T-helper 17 cell (primary cell): Measurements from ENCODE around the gene LYRM4. TPM values are rescaled to one million over a fixed set of nuclear protein-coding genes. Genes with fewer than 3 reads are reported as not detected.

Source experiments
- ATAC-seq: fragments of 150-1000 bp; cut with Tn5 transposase; 2 replicates; pipeline ENCODE4 v1.10.0; 2021; ENCODE audit warnings: mild to moderate bottlenecking, moderate library complexity
- DNase-seq, 3 donors: peaks; one replicate each; pipeline versions ENCODE4 v3.0.0 to v3.0.0-alpha.2; 2020 to 2021
- H3K9me3 ChIP-seq: one replicate; pipeline ENCODE4 v1.7.0; 2013; ENCODE audit warnings: low read length, mild to moderate bottlenecking; ENCODE audit not compliant: control insufficient read depth, poor library complexity, severe bottlenecking
- H3K27ac Mint-ChIP-seq: one replicate; pipeline ENCODE4 v1.8.0; 2022; ENCODE audit warnings: mild to moderate bottlenecking, moderate library complexity, mixed read lengths
- H3K27me3 Mint-ChIP-seq: one replicate; pipeline ENCODE4 v1.8.0; 2022; ENCODE audit warnings: mixed read lengths
- H3K36me3 Mint-ChIP-seq: one replicate; pipeline ENCODE4 v1.8.0; 2022; ENCODE audit warnings: low read depth, mixed read lengths
- H3K4me1 Mint-ChIP-seq: one replicate; pipeline ENCODE4 v1.8.0; 2022; ENCODE audit warnings: mild to moderate bottlenecking, mixed read lengths
- H3K4me3 Mint-ChIP-seq: one replicate; pipeline ENCODE4 v1.8.0; 2022; ENCODE audit warnings: mild to moderate bottlenecking, moderate library complexity, mixed read lengths
- total RNA-seq, 4 donors: library from RNA in 2 of 4; stranded (reverse) in 2 of 4; gene quantifications; one replicate each; pipeline ENCODE4 v1.2.3 and lab custom pipeline; 2022 to 2026

The LYRM4 gene
- total RNA-seq, 2 donors from 2014 or later = 14.6 to 19.2 TPM

DNA sequence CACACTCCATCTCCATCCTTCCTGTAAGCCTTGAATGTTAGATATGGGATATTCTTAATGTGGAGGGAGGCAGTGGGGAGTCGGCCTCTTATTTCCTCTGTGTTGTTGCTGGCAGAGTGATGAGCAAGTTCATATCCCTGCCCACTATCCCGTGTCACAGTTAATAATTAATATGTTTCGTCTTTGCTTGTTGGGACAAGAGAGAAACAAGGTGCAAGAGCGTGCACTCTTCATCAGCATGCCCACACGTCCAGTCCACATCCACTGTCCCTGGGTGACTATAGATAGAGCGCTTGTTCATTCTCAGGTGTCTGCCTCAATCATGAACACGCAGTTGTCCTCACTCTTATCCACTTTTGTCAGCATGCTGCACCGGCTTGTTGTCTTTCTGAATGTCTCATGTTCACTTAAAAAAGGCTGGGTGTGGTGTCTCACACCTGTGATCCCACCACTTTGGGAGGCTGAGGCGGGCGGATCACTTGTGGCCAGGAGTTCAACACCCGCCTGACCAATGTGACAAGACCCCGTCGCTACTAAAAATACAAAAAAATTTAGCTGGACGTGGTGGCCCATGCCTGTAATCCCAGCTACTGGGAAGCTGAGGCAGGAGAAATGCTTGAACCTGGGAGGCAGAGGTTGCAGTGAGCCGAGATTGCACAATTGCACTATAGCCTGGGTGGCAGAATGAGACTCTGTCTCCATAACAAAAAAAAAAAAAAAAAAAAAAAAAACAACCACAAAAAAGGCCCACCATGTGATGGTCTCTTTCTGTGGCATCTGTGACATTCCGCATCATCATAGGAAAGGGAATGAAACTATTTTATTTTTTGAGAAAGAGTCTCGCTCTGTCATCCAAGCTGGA lies 141.4 kb downstream of the LYRM4 start:
- Mint-ChIP-seq H3K27me3 (no peaks in the 10 kb centered on the region), H3K36me3 (no peaks in the 10 kb centered on the region), H3K4me1 (no peaks in the 10 kb centered on the region), H3K27ac (no peak overlapping the region), H3K4me3 (no peak overlapping the region)
- no peak for ATAC-seq
- no peaks in the 10 kb centered on the region for H3K9me3 ChIP-seq
- DNase-seq = no peak

DNA sequence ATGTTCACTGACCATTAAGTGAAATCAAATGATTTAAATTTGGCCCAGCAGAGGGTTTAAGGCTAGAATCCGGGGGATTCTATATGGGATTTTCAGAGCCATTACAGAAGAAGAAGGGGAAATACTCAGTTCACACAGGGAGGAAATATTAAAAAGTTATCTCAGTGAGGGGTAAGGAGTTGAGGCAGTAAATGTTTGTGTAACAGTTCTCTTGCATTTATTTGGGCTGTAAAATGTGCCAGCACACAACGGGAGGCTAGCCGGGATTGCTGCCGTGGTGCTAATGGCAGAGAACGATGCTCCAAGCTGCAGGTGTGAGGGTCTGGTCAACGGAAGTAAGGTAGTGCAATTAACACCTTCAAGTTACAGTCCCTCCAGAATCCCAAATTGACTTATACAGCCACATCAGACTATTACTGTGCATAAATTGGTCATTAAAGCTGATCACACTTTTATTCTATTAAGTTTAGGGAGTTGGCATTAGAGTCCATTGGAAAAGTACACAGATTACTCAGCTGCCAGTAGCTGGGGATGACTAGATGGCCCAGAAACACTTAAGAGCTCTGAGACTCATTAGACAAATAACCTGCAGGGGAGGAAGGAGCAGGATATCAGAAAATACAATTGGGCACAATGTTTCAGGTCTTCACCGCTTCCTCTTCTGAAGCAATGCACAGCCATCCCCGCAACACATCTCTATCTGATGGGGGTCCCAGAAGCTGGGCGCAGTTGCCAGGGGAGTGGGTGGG lies 144.3 kb downstream of the LYRM4 start:
- no peaks in the 10 kb centered on the region for H3K27me3 Mint-ChIP-seq
- H3K27ac Mint-ChIP-seq = no peak overlapping the region
- no peaks in the 10 kb centered on the region for H3K4me1 Mint-ChIP-seq
- no peaks in the 10 kb centered on the region for H3K9me3 ChIP-seq
- peaks cover 5% of the 10 kb centered on the region for H3K36me3 Mint-ChIP-seq
- H3K4me3 Mint-ChIP-seq = no peak overlapping the region
- no peak for DNase-seq
- ATAC-seq = no peak

DNA sequence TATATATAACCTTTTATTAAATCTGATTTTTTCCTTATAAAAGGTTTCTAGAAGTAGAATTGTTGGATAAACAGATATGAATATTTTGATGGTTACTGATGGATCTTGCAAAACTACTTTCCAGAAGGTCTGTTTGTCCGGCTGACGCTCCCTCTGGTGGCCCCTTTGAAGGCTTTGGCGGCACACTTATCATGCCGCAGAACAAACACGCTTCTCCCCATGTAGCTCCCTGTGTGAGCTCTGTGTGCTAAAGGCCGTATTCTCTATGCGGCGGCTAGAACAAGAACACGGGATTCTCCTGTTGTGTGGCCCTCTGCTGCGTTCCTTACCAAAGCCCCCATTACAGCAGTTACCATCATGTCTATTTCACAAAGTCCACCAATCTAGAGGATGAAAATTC lies 145.6 kb downstream of the LYRM4 start:
- ATAC-seq = no peak
- H3K4me3 Mint-ChIP-seq = no peak overlapping the region
- H3K27ac Mint-ChIP-seq = no peak overlapping the region
- no peaks in the 10 kb centered on the region for H3K27me3 Mint-ChIP-seq
- H3K36me3 Mint-ChIP-seq = peaks cover 9% of the 10 kb centered on the region
- DNase-seq = no peak
- H3K4me1 Mint-ChIP-seq = no peaks in the 10 kb centered on the region
- H3K9me3 ChIP-seq = no peaks in the 10 kb centered on the region

DNA sequence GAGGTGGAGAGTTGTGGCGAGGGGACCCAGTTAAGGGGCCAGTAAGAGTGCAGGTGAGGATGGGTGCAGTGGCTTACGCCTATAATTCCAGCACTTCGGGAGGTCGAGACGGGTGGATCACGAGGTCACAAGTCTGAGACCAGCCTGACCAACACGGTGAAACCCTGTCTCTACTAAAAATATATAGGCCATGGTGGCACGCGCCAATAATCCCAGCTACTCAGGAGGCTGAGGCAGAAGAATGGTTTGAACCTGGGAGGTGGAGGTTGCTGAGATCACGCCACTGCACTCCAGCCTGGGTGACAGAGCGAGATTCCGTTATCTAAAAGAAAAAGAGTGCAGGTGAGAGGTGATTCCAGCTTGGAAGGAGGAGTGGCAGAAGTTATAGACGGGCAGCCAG lies 147.7 kb downstream of the LYRM4 start:
- no peak overlapping the region for H3K27ac Mint-ChIP-seq

DNA sequence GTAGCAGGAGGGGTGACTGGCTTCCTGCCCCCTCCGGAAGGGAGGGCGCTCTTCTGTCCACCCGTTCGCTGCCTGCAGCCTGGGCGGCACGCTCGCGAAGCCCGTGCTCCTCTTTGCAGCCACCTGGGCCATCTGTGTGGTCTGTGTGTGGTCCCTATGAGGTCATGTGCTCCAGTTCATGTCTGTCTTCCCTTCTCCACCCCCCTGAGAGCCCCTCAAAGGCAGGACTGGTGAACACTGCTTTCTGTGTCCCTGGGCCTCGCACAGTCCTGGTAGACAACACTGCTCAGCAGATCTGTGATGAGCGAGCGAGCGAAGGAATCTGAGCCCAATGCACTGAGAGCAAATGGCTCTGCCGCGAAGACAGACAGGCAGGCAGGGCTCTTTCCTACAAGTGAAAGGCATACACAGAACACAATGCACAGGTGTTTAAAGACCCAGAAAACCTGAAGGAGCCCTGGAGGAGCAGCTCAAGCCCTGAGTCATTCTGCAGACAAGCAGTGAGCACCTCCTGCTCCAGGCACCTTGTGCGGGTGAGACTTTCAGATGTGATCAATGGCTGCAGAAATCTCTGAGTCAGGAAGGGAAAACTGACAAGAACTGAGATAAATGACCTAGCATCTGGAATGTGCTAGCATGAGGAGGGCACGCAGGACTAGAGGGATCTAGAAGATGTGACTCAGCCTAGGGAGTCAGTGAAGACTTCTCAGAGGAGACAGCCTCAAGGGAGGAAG lies 148.5 kb downstream of the LYRM4 start:
- ATAC-seq (no peak), DNase-seq (no peak)
- peaks cover 10% of the 10 kb centered on the region for H3K36me3 Mint-ChIP-seq
- no peak overlapping the region for H3K27ac Mint-ChIP-seq
- no peaks in the 10 kb centered on the region for H3K9me3 ChIP-seq
- H3K27me3 Mint-ChIP-seq = no peaks in the 10 kb centered on the region
- H3K4me1 Mint-ChIP-seq = no peaks in the 10 kb centered on the region
- H3K4me3 Mint-ChIP-seq = no peak overlapping the region

More for the DNA sequence above, 147.7 kb downstream of the LYRM4 start:
- H3K36me3 Mint-ChIP-seq = peaks cover 10% of the 10 kb centered on the region
- no peaks in the 10 kb centered on the region for H3K4me1 Mint-ChIP-seq
- no peak for DNase-seq
- H3K4me3 Mint-ChIP-seq = no peak overlapping the region
- no peaks in the 10 kb centered on the region for H3K9me3 ChIP-seq
- ATAC-seq = no peak
- no peaks in the 10 kb centered on the region for H3K27me3 Mint-ChIP-seq

DNA sequence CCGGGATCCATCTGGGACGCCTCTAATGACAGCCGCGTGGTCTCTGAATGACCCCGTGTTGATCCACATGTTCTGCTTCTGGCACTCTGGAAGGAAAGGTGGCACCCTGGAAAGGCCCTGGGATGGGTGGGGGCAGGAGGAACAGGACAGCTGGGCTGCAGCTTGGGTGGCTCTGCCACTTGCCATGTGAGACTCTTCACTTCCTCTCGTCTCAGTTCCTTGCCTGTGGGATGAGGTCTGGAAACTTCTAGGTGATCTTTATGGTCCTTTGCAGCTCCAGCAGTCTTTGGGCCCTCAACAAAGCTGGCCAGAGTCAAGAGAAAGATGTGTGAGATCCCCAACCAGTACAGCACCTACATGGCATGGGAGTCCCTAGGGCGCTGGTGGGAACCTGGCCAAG lies 149.1 kb downstream of the LYRM4 start:
- H3K27me3 Mint-ChIP-seq = no peaks in the 10 kb centered on the region
- ATAC-seq (no peak), DNase-seq (no peak)
- H3K4me3 Mint-ChIP-seq = no peak overlapping the region
- no peaks in the 10 kb centered on the region for H3K9me3 ChIP-seq
- H3K27ac Mint-ChIP-seq = no peak overlapping the region
- peaks cover 10% of the 10 kb centered on the region for H3K36me3 Mint-ChIP-seq
- H3K4me1 Mint-ChIP-seq = no peaks in the 10 kb centered on the region

DNA sequence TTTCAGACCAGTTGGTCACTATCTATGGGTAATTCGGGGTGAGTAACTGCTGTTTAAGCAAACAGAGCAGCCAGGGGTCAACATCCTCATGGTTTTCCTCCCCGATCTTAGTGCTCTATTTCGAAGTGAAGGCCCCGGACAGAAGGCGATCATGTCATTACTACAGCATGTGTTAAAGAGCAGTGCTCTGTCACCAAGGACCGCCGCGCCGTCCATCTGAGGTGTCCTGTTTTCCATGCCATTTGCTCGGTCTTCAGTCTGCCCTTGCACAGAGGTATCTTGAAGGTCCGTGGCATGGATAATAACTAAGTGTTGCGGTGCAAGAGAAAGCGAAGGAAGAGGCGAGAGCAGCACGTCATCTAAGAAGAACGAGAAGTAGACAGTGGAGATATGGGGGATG lies 150.5 kb downstream of the LYRM4 start:
- Mint-ChIP-seq H3K36me3 (peaks cover 10% of the 10 kb centered on the region), H3K4me3 (peak overlapping the region; percentile 39), H3K4me1 (no peaks in the 10 kb centered on the region), H3K27ac (no peak overlapping the region), H3K27me3 (no peaks in the 10 kb centered on the region)
- no peaks in the 10 kb centered on the region for H3K9me3 ChIP-seq
- ATAC-seq = no peak
- no peak for DNase-seq

DNA sequence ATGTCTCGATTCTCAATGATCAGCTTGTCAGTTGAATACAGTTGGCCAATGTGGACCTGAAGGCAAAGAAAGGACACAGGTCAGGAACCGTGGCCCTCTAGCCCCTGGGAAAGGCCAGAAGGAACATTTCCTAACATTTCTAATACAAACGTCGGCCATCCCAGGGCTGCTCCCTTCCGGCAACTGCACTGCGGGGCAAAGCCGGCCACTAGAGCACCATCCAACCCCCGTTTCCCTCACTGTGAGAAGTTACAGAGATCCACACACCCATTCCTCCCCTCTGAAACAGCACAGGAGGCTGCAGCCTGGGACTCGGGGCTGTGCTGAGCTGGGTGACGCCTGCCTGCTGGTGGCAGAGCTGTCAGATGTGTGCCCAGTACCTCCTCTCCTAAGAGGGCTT lies 151.3 kb downstream of the LYRM4 start:
- no peaks in the 10 kb centered on the region for H3K4me1 Mint-ChIP-seq
- H3K27me3 Mint-ChIP-seq = no peaks in the 10 kb centered on the region

DNA sequence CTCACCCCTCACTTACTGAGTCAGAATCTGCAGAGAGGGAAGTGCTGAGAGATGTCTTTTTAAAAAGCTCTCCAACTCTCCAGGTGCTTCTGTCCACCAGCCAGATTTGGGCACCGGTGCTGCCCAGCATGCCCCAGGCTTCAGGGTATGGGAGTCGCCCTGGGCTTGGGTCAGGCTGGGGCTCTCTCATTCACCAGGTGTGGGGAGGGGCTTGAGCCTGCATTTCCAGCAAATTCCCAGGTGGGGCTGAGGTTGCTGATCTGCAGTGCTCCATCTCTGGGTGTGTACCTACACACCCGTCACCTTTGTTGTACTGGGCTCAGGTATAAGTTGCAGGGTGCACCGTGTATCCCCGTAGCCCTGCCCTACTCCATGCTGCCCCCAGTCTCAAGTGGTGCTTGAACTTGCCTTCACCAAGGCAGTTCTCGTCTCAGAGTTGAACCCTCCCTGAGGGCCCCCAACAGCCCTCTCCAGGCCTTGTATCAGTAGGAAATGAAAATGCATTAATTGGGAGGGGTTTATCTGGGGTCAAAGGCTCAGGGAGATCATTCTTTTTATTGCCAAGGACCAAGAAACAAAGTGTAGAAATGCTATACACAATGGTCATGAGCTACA lies 152.1 kb downstream of the LYRM4 start:
- no peak overlapping the region for H3K27ac Mint-ChIP-seq

More for the DNA sequence above, 151.3 kb downstream of the LYRM4 start:
- peaks cover 10% of the 10 kb centered on the region for H3K36me3 Mint-ChIP-seq
- H3K9me3 ChIP-seq = no peaks in the 10 kb centered on the region
- H3K4me3 Mint-ChIP-seq = no peak overlapping the region
- DNase-seq (no peak), ATAC-seq (no peak)
- H3K27ac Mint-ChIP-seq = no peak overlapping the region

DNA sequence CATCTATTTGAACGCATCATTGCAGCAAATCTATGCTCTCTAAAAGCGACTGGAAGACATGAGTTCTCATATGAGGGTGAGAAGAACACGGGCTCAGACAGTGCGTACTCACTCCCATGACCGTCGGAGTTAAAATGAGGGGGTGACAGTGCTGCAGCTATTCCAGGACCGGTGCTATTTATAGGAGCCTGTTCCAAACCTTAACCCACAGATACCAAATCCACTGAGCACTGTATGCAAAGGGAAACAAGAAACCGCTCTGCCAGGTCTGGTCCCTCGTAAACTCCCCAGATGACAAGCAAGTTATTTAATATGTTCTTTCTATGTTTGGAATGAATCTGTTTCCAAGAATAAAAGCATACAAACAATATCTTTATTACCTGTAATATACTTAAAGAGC lies 152.7 kb downstream of the LYRM4 start:
- H3K27ac Mint-ChIP-seq = no peak overlapping the region
- H3K9me3 ChIP-seq = no peaks in the 10 kb centered on the region
- H3K4me1 Mint-ChIP-seq = no peaks in the 10 kb centered on the region
- DNase-seq (no peak), ATAC-seq (no peak)
- H3K36me3 Mint-ChIP-seq = peaks cover 10% of the 10 kb centered on the region
- H3K4me3 Mint-ChIP-seq = no peak overlapping the region
- H3K27me3 Mint-ChIP-seq = no peaks in the 10 kb centered on the region

More for the DNA sequence above, 152.1 kb downstream of the LYRM4 start:
- no peak overlapping the region for H3K4me3 Mint-ChIP-seq
- no peaks in the 10 kb centered on the region for H3K9me3 ChIP-seq
- H3K27me3 Mint-ChIP-seq = no peaks in the 10 kb centered on the region
- DNase-seq = no peak
- peaks cover 10% of the 10 kb centered on the region for H3K36me3 Mint-ChIP-seq
- no peaks in the 10 kb centered on the region for H3K4me1 Mint-ChIP-seq
- ATAC-seq = no peak

DNA sequence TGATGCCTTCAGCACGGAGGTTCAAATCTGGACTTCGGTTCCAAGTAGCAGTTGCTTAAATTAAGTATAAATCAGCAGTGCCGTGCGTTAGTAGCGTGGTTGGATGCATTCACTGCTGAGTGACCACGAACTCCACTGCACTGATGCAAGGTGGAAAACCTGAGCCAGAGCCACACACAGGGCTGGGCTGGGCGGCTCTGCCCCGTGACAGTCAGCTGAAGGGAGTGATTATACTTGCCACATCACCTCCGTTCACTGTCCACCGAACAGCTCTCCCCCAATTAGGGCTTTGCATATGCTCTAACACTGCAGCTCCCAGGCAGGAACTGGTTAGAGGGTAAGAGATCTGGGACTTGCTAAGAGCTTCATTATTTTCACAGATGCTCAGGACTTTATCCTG lies 153.4 kb downstream of the LYRM4 start:
- H3K9me3 ChIP-seq = no peaks in the 10 kb centered on the region
- peaks cover 5% of the 10 kb centered on the region for H3K36me3 Mint-ChIP-seq
- DNase-seq (no peak), ATAC-seq (no peak)
- H3K4me1 Mint-ChIP-seq = no peaks in the 10 kb centered on the region
- no peak overlapping the region for H3K4me3 Mint-ChIP-seq
- H3K27me3 Mint-ChIP-seq = no peaks in the 10 kb centered on the region
- H3K27ac Mint-ChIP-seq = no peak overlapping the region

DNA sequence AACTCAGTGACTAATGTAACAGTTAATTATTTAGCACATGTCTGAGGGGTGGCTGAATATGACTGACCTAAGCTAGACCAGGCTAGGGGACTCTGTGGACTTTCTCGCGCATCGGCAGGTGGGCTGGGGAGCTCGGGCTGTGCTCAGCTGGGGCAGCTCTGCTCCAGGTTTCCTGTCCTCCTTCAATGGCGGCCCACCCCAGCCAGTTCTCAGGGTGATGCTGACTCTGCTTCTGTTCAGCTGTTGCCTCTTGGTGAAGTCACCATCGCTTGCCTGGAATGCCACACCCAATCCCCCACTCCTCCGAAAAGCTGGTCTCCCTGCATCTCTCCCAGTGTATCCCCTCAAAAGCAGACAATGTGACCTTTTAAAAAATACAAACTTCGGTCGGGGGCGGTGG lies 155.6 kb downstream of the LYRM4 start:
- DNase-seq = no peak
- no peak for ATAC-seq
- H3K4me3 Mint-ChIP-seq = no peak overlapping the region
- no peaks in the 10 kb centered on the region for H3K4me1 Mint-ChIP-seq
- no peak overlapping the region for H3K27ac Mint-ChIP-seq
- H3K27me3 Mint-ChIP-seq = no peaks in the 10 kb centered on the region
- H3K36me3 Mint-ChIP-seq = peaks cover under 1% of the 10 kb centered on the region
- H3K9me3 ChIP-seq = no peaks in the 10 kb centered on the region

DNA sequence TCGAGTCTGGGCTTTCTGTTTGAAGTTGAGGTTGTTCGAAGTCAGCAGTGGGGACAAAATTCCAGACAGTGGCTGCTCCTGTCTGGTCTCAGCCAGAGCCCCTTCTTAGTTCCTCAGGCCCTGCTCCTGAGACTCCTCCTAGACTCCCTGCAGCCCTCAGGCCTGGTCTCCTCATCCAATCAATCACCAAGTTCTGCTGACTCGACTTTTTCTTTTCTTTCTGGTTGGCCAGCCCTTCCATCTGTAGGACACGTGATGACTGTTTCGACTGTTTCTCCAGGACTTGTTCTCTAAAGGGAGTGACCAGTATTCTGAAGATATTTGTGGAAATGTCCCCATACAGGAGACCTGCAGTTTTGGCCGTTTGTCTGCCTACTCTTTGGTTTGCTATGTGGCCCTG lies 156.1 kb downstream of the LYRM4 start:
- H3K4me1 Mint-ChIP-seq = no peaks in the 10 kb centered on the region
- H3K36me3 Mint-ChIP-seq = no peaks in the 10 kb centered on the region
- no peak overlapping the region for H3K4me3 Mint-ChIP-seq
- no peaks in the 10 kb centered on the region for H3K27me3 Mint-ChIP-seq
- DNase-seq = no peak
- ATAC-seq = no peak
- no peak overlapping the region for H3K27ac Mint-ChIP-seq
- no peaks in the 10 kb centered on the region for H3K9me3 ChIP-seq
